ENCODE measurements around the gene GNAT1. TPM values are rescaled to one million over a fixed set of nuclear protein-coding genes. Genes with fewer than 3 reads are reported as not detected.

GNAT1 gene
- total and polyA plus RNA-seq, 2 of the 13 experiments (the other 11 are each of a cell fraction or from before 2014, with no cell fraction given), result 0.15 TPM; not detected in 1

DNA sequence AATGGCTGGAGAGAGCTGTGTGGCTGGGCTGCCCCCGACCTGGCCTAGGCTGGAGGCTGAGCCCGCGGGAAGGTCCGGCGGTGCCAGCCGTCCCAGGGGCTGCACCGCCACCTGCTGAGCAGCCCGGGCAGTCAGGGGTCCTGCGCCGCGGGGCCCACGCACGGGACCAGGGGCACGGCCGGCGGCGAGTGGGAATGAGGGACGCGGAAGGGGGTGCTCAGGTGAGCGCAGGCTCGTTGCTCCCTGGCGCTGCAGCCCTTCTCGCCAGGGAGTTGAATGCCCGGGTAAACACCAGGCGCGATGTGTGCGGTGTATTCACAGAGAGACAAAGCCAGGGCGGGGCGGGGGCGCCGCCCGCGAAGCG lies 37.0 kb upstream of the GNAT1 start (continued):
- no peak for TF ChIP-seq DR1 (CRISPR knock-in tag; IDR thresholded peaks at IDR 0.05)
- TF ChIP-seq PCBP2 (optimal IDR thresholded peaks at IDR 0.05; ENCODE audit: low read depth, low read length, poor library complexity, severe bottlenecking), result no peak
- no peak for TF ChIP-seq RFXAP (CRISPR knock-in tag; IDR thresholded peaks at IDR 0.05; ENCODE audit: borderline replicate concordance)
- TF ChIP-seq ZFP37 (CRISPR knock-in tag; IDR thresholded peaks at IDR 0.05; ENCODE audit: borderline replicate concordance), result no peak
- TF ChIP-seq, protein P1, sequence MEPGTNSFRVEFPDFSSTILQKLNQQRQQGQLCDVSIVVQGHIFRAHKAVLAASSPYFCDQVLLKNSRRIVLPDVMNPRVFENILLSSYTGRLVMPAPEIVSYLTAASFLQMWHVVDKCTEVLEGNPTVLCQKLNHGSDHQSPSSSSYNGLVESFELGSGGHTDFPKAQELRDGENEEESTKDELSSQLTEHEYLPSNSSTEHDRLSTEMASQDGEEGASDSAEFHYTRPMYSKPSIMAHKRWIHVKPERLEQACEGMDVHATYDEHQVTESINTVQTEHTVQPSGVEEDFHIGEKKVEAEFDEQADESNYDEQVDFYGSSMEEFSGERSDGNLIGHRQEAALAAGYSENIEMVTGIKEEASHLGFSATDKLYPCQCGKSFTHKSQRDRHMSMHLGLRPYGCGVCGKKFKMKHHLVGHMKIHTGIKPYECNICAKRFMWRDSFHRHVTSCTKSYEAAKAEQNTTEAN (CRISPR knock-in tag; conservative IDR thresholded peaks at IDR 0.05), result no peak
- TF ChIP-seq ZNF816 (CRISPR knock-in tag; IDR thresholded peaks at IDR 0.05; ENCODE audit: borderline replicate concordance), result no peak
- TF ChIP-seq RBM39 (IDR thresholded peaks at IDR 0.05; ENCODE audit: low read depth, low read length, poor library complexity, severe bottlenecking), result no peak
- TF ChIP-seq, protein P2, sequence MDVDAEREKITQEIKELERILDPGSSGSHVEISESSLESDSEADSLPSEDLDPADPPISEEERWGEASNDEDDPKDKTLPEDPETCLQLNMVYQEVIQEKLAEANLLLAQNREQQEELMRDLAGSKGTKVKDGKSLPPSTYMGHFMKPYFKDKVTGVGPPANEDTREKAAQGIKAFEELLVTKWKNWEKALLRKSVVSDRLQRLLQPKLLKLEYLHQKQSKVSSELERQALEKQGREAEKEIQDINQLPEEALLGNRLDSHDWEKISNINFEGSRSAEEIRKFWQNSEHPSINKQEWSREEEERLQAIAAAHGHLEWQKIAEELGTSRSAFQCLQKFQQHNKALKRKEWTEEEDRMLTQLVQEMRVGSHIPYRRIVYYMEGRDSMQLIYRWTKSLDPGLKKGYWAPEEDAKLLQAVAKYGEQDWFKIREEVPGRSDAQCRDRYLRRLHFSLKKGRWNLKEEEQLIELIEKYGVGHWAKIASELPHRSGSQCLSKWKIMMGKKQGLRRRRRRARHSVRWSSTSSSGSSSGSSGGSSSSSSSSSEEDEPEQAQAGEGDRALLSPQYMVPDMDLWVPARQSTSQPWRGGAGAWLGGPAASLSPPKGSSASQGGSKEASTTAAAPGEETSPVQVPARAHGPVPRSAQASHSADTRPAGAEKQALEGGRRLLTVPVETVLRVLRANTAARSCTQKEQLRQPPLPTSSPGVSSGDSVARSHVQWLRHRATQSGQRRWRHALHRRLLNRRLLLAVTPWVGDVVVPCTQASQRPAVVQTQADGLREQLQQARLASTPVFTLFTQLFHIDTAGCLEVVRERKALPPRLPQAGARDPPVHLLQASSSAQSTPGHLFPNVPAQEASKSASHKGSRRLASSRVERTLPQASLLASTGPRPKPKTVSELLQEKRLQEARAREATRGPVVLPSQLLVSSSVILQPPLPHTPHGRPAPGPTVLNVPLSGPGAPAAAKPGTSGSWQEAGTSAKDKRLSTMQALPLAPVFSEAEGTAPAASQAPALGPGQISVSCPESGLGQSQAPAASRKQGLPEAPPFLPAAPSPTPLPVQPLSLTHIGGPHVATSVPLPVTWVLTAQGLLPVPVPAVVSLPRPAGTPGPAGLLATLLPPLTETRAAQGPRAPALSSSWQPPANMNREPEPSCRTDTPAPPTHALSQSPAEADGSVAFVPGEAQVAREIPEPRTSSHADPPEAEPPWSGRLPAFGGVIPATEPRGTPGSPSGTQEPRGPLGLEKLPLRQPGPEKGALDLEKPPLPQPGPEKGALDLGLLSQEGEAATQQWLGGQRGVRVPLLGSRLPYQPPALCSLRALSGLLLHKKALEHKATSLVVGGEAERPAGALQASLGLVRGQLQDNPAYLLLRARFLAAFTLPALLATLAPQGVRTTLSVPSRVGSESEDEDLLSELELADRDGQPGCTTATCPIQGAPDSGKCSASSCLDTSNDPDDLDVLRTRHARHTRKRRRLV (CRISPR knock-in tag; IDR thresholded peaks at IDR 0.05), result no peak
- TF ChIP-seq FOSL2 (CRISPR knock-in tag; IDR thresholded peaks at IDR 0.05), result no peak
- 0 out of 2 replicates have a peak, but pooled peaks have one; percentile 38 for TF ChIP-seq ZNF350 (CRISPR knock-in tag; IDR thresholded peaks at IDR 0.05; ENCODE audit: borderline replicate concordance, low read depth)
- 0 out of 2 replicates have a peak, but pooled peaks have one; percentile 33 for TF ChIP-seq YEATS4 (CRISPR knock-in tag; IDR thresholded peaks at IDR 0.05; ENCODE audit: borderline replicate concordance)
- no peak for TF ChIP-seq IRF2 (CRISPR knock-in tag; IDR thresholded peaks at IDR 0.05)
- no peak for TF ChIP-seq BATF2 (CRISPR knock-in tag; IDR thresholded peaks at IDR 0.05)
- TF ChIP-seq SMC3 (IDR thresholded peaks at IDR 0.05; ENCODE audit: low read length), result peak; percentile 3; the same call in 1 of the 2 replicates
- TF ChIP-seq TFAP4 (IDR thresholded peaks at IDR 0.05; ENCODE audit: borderline replicate concordance, low read depth), result no peak
- no peak for TF ChIP-seq TBL1XR1 (IDR thresholded peaks at IDR 0.05; ENCODE audit: borderline replicate concordance, low read length, partially characterized antibody)
- no peak for TF ChIP-seq GTF3A (CRISPR knock-in tag; conservative IDR thresholded peaks at IDR 0.05)
- no peak for TF ChIP-seq ZNF513 (CRISPR knock-in tag; conservative IDR thresholded peaks at IDR 0.05)
- no peak for TF ChIP-seq SRSF4 (IDR thresholded peaks at IDR 0.05; ENCODE audit: low read depth, low read length, poor library complexity, severe bottlenecking)
- TF ChIP-seq SUZ12 (IDR thresholded peaks at IDR 0.05; ENCODE audit: low read depth, low read length), result no peak
- TF ChIP-seq ZNF616 (CRISPR knock-in tag; IDR thresholded peaks at IDR 0.05; ENCODE audit: low read depth), result no peak

All from HepG2 (cell line).